Mesenchymal stem cell (in vitro differentiated cells and primary cell): ENCODE measurements around the gene MAST2.

ENCODE experiments used
- DNase-seq: peaks from one replicate; pipeline ENCODE4 v3.0.0-alpha.2; 2013
- H2AFZ ChIP-seq: one replicate; pipeline ENCODE4 v1.6.1; 2013; ENCODE audit warnings: low read depth, mild to moderate bottlenecking, control low read depth, inconsistent platforms, low read length, moderate library complexity
- H2AK5ac ChIP-seq: 2 replicates; pipeline ENCODE4 v1.6.1; 2013; ENCODE audit warnings: low read length, moderate library complexity, mild to moderate bottlenecking, inconsistent platforms; ENCODE audit not compliant: severe bottlenecking
- H2BK120ac ChIP-seq: one replicate; pipeline ENCODE4 v1.6.1; 2013; ENCODE audit warnings: low read depth, mild to moderate bottlenecking, inconsistent platforms, low read length, moderate library complexity
- H2BK12ac ChIP-seq, 2 experiments: one replicate each; pipeline ENCODE4 v1.6.1; 2013; ENCODE audit warnings: inconsistent platforms in 2 of 2, low read length in 2 of 2, mild to moderate bottlenecking in 2 of 2, moderate library complexity in 2 of 2, control low read depth in 1 of 2
- H2BK15ac ChIP-seq: one replicate; pipeline ENCODE4 v1.6.1; 2013; ENCODE audit warnings: mild to moderate bottlenecking, low read depth, inconsistent platforms; ENCODE audit not compliant: poor library complexity, severe bottlenecking
- H2BK5ac ChIP-seq: 2 replicates; pipeline ENCODE4 v1.6.1; 2013; ENCODE audit warnings: low read depth, mild to moderate bottlenecking, low read length, control low read depth, inconsistent platforms; ENCODE audit not compliant: poor library complexity, severe bottlenecking
- H3K14ac ChIP-seq, 2 experiments: one replicate each; pipeline ENCODE4 v1.6.1; 2013; ENCODE audit warnings: inconsistent platforms in 2 of 2, low read length in 2 of 2, control low read depth in 1 of 2, mild to moderate bottlenecking in 1 of 2, moderate library complexity in 1 of 2
- H3K18ac ChIP-seq, 2 experiments: one replicate each; pipeline ENCODE4 v1.6.1; 2013; ENCODE audit warnings: inconsistent platforms in 2 of 2, low read length in 2 of 2, control low read depth in 1 of 2, low read depth in 1 of 2, mild to moderate bottlenecking in 1 of 2
- H3K23ac ChIP-seq, 2 experiments: one replicate each; pipeline ENCODE4 v1.6.1; 2013; ENCODE audit warnings: inconsistent platforms in 2 of 2, low read length in 2 of 2, mild to moderate bottlenecking in 2 of 2, moderate library complexity in 2 of 2, control low read depth in 1 of 2
- H3K27ac ChIP-seq: 2 replicates; pipeline ENCODE4 v1.5.1; 2013; ENCODE audit warnings: mild to moderate bottlenecking, moderate library complexity, low read length, control low read depth, inconsistent platforms; ENCODE audit not compliant: poor library complexity, severe bottlenecking
- H3K27me3 ChIP-seq, 2 experiments: 2 replicates each; pipeline versions ENCODE4 v1.6.1 to v1.7.0; 2013; ENCODE audit warnings: low read length in 2 of 2, mild to moderate bottlenecking in 2 of 2, moderate library complexity in 2 of 2, control low read depth in 1 of 2, inconsistent platforms in 1 of 2; ENCODE audit not compliant: control insufficient read depth in 1 of 2, insufficient read depth in 1 of 2
- H3K36me3 ChIP-seq, 2 experiments: 2 replicates each; pipeline versions ENCODE4 v1.6.1 to v1.7.0; 2013; ENCODE audit warnings: low read length in 2 of 2, control low read depth in 1 of 2, inconsistent platforms in 1 of 2, low read depth in 1 of 2, mild to moderate bottlenecking in 1 of 2; ENCODE audit not compliant: insufficient read depth in 2 of 2, control insufficient read depth in 1 of 2
- H3K4ac ChIP-seq, 2 experiments: one replicate each; pipeline ENCODE4 v1.6.1; 2013; ENCODE audit warnings: inconsistent platforms in 2 of 2, low read length in 2 of 2, mild to moderate bottlenecking in 2 of 2, moderate library complexity in 2 of 2, control low read depth in 1 of 2, low read depth in 1 of 2
- H3K4me1 ChIP-seq: 2 replicates; pipeline ENCODE4 v1.6.1; 2013; ENCODE audit warnings: low read depth, low read length, control low read depth; ENCODE audit not compliant: control insufficient read depth, insufficient read depth
- H3K4me2 ChIP-seq: 2 replicates; pipeline ENCODE4 v1.6.1; 2013; ENCODE audit warnings: low read length, mild to moderate bottlenecking, inconsistent platforms; ENCODE audit not compliant: poor library complexity, severe bottlenecking
- H3K4me3 ChIP-seq, 2 experiments: 2 replicates each; pipeline versions ENCODE4 v1.5.1 to v1.7.0; 2013; ENCODE audit warnings: low read length in 2 of 2, mild to moderate bottlenecking in 2 of 2, control low read depth in 1 of 2, low read depth in 1 of 2; ENCODE audit not compliant: insufficient read depth in 1 of 2
- H3K79me1 ChIP-seq: replicated peaks from 2 replicates; pipeline ENCODE4 v1.6.1; 2013; ENCODE audit warnings: mild to moderate bottlenecking, control low read depth, low read length, inconsistent platforms; ENCODE audit not compliant: poor library complexity, severe bottlenecking
- H3K9ac ChIP-seq: 2 replicates; pipeline ENCODE4 v1.7.0; 2013; ENCODE audit warnings: mild to moderate bottlenecking, low read length, moderate library complexity
- H3K9me3 ChIP-seq: 2 replicates; pipeline ENCODE4 v1.7.0; 2013; ENCODE audit warnings: mild to moderate bottlenecking, low read length; ENCODE audit not compliant: control insufficient read depth
- H4K8ac ChIP-seq: one replicate; pipeline ENCODE4 v1.6.1; 2013; ENCODE audit warnings: inconsistent platforms, mild to moderate bottlenecking, low read length, moderate library complexity
- H4K91ac ChIP-seq: one replicate; pipeline ENCODE4 v1.6.1; 2013; ENCODE audit warnings: mild to moderate bottlenecking, low read length, inconsistent platforms
- WGBS: methylation state at CpG from one replicate; pipeline ENCODE4 v1.1.7; 2013; ENCODE audit warnings: mixed read lengths; 5-methylcytosine and 5-hydroxymethylcytosine counted together

MAST2 gene

GRCh38 chr1:45998020-45998617 lies 194.7 kb downstream of the MAST2 start:
- Histone ChIP-seq H3K4me2 (no peak overlapping the region), H3K27me3 (no peaks in the 10 kb centered on the region), H2BK5ac (no peak overlapping the region), H3K4ac (no peak overlapping the region), H3K18ac (no peak overlapping the region), H3K14ac (no peak overlapping the region), H3K23ac (no peak overlapping the region), H4K91ac (no peak overlapping the region), H3K79me1 (peaks cover 20% of the 10 kb centered on the region), H3K4me3 (no peak overlapping the region), H4K8ac (no peak overlapping the region), H3K9me3 (no peaks in the 10 kb centered on the region), H2BK15ac (no peak overlapping the region), H2BK12ac (no peak overlapping the region), H2AK5ac (no peak overlapping the region), H3K9ac (no peak overlapping the region), H3K27ac (no peak overlapping the region), H2AFZ (no peak overlapping the region), H3K4me1 (no peaks in the 10 kb centered on the region), H3K36me3 (peaks cover 11 to 15% of the 10 kb centered on the region in 2 experiments), H2BK120ac (no peak overlapping the region)
- DNase-seq, result no peak
- 74% methylated on average over 3 of the region's 3 CpGs for WGBS

GRCh38 chr1:45999507-45999906 lies 196.1 kb downstream of the MAST2 start:
- H2BK12ac ChIP-seq, result no peak overlapping the region
- H4K8ac ChIP-seq, result no peak overlapping the region
- no CpG with 5 or more reads among the region's 2 CpGs for WGBS

GRCh38 chr1:46001081-46001785 lies 197.8 kb downstream of the MAST2 start:
- no peak overlapping the region for H3K27ac ChIP-seq
- no peak overlapping the region for H2BK12ac ChIP-seq
- H2BK15ac ChIP-seq, result no peak overlapping the region
- no peaks in the 10 kb centered on the region for H3K4me1 ChIP-seq
- H3K4me3 ChIP-seq, result no peak overlapping the region
- H2AK5ac ChIP-seq, result no peak overlapping the region
- H2AFZ ChIP-seq, result no peak overlapping the region
- H3K14ac ChIP-seq, result no peak overlapping the region
- H3K4me2 ChIP-seq, result no peak overlapping the region
- 95% methylated on average over 2 of the region's 3 CpGs for WGBS
- H3K23ac ChIP-seq, result no peak overlapping the region
- no peak overlapping the region for H3K18ac ChIP-seq
- no peak overlapping the region for H3K9ac ChIP-seq
- H4K91ac ChIP-seq, result no peak overlapping the region
- no peak overlapping the region for H4K8ac ChIP-seq
- no peak overlapping the region for H3K4ac ChIP-seq
- no peaks in the 10 kb centered on the region for H3K9me3 ChIP-seq
- no peaks in the 10 kb centered on the region for H3K27me3 ChIP-seq
- H3K79me1 ChIP-seq, result peaks cover 5% of the 10 kb centered on the region
- DNase-seq, result no peak
- H2BK120ac ChIP-seq, result no peak overlapping the region
- H3K36me3 ChIP-seq, result peaks cover 13 to 34% of the 10 kb centered on the region in 2 experiments
- H2BK5ac ChIP-seq, result no peak overlapping the region

More at GRCh38 chr1:45999507-45999906, 196.1 kb downstream of the MAST2 start:
- H3K79me1 ChIP-seq, result peaks cover 12% of the 10 kb centered on the region
- H3K4me1 ChIP-seq, result no peaks in the 10 kb centered on the region
- no peak overlapping the region for H3K23ac ChIP-seq
- no peak overlapping the region for H3K27ac ChIP-seq
- no peak overlapping the region for H3K4me2 ChIP-seq
- H3K14ac ChIP-seq, result no peak overlapping the region
- no peak overlapping the region for H3K18ac ChIP-seq
- no peak overlapping the region for H2AK5ac ChIP-seq
- no peaks in the 10 kb centered on the region for H3K27me3 ChIP-seq
- H4K91ac ChIP-seq, result no peak overlapping the region
- no peak overlapping the region for H2BK5ac ChIP-seq
- peaks cover 11 to 26% of the 10 kb centered on the region in 2 experiments for H3K36me3 ChIP-seq
- no peaks in the 10 kb centered on the region for H3K9me3 ChIP-seq
- no peak overlapping the region for H3K4ac ChIP-seq
- no peak for DNase-seq
- no peak overlapping the region for H2AFZ ChIP-seq
- H3K9ac ChIP-seq, result no peak overlapping the region
- no peak overlapping the region for H2BK120ac ChIP-seq
- H3K4me3 ChIP-seq, result no peak overlapping the region
- no peak overlapping the region for H2BK15ac ChIP-seq

GRCh38 chr1:46002551-46003150 lies 199.2 kb downstream of the MAST2 start:
- Histone ChIP-seq H2BK12ac (no peak overlapping the region), H4K8ac (peak overlapping the region; percentile 14), H3K27ac (no peak overlapping the region), H4K91ac (no peak overlapping the region), H3K4me1 (no peaks in the 10 kb centered on the region), H2BK5ac (no peak overlapping the region), H2BK120ac (no peak overlapping the region), H2AK5ac (no peak overlapping the region), H3K4me2 (no peak overlapping the region), H3K79me1 (peaks cover under 1% of the 10 kb centered on the region), H3K36me3 (peaks cover 17 to 48% of the 10 kb centered on the region in 2 experiments), H3K14ac (no peak overlapping the region), H3K4me3 (no peak overlapping the region), H3K4ac (no peak overlapping the region), H3K9me3 (no peaks in the 10 kb centered on the region), H3K23ac (no peak overlapping the region), H2AFZ (no peak overlapping the region), H2BK15ac (no peak overlapping the region), H3K27me3 (no peaks in the 10 kb centered on the region), H3K9ac (no peak overlapping the region), H3K18ac (no peak overlapping the region)
- WGBS, result 100% methylated on average over 2 of the region's 3 CpGs
- no peak for DNase-seq
